BE2C (cell line): Measurements from ENCODE around the gene IL10RA.
"Not testable (repeated sequence)": the region's sequence is repeated elsewhere in the genome, so short reads cannot be mapped to it uniquely, and the experiment has no call there.

Experiments used
- DNase-seq: peaks from one replicate; pipeline ENCODE4 v3.0.0-alpha.2; 2020
- H3K27me3 ChIP-seq: fragments of 250-450 bp; sonication (Bioruptor Pico); 2 replicates; pipeline ENCODE4 v1.5.1; 2020; ENCODE audit warnings: mild to moderate bottlenecking
- H3K36me3 ChIP-seq: fragments of 250-450 bp; sonication (Bioruptor Pico); 2 replicates; pipeline ENCODE4 v1.5.1; 2020; ENCODE audit warnings: mild to moderate bottlenecking
- H3K4me1 ChIP-seq: fragments of 250-450 bp; sonication (Bioruptor Pico); 2 replicates; pipeline ENCODE4 v1.5.1; 2020
- H3K4me3 ChIP-seq: 2 replicates; pipeline ENCODE4 v1.5.1; 2011; ENCODE audit warnings: low read depth, low read length
- H3K9me3 ChIP-seq: fragments of 250-450 bp; sonication (Bioruptor Pico); 2 replicates; pipeline ENCODE4 v1.5.1; 2020
- TF ChIP-seq, protein P1 (sequence below): IDR thresholded peaks from 2 replicates; pipeline ENCODE4 v1.5.1; 2012; ENCODE audit warnings: mild to moderate bottlenecking, low read depth, low read length

The IL10RA gene

DNA sequence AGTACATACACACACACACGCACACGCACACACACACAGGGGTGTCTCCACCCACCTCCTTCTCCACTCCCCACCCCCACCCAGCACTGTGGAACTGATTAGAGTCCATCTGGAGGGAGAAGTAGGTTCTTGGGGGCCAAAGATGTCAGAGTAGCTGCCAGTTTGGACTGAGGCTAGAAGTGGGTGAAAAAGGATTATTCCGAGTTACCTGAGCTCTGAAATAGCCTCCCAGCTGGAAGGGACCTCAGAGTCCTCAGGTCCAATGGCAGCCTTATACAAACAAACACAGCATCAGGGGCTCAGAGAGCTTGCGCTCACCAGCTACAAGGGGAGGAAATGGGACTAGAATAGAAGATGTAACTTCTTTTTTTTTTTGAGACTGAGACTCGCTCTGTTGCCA is 20.8 kb downstream of the IL10RA start:
- no peaks in the 10 kb centered on the region for H3K36me3 ChIP-seq
- no peaks in the 10 kb centered on the region for H3K4me1 ChIP-seq
- DNase-seq: no peak
- H3K27me3 ChIP-seq: peaks cover 12% of the 10 kb centered on the region
- H3K9me3 ChIP-seq: no peaks in the 10 kb centered on the region
- H3K4me3 ChIP-seq: no peak overlapping the region
- TF ChIP-seq, protein P1, sequence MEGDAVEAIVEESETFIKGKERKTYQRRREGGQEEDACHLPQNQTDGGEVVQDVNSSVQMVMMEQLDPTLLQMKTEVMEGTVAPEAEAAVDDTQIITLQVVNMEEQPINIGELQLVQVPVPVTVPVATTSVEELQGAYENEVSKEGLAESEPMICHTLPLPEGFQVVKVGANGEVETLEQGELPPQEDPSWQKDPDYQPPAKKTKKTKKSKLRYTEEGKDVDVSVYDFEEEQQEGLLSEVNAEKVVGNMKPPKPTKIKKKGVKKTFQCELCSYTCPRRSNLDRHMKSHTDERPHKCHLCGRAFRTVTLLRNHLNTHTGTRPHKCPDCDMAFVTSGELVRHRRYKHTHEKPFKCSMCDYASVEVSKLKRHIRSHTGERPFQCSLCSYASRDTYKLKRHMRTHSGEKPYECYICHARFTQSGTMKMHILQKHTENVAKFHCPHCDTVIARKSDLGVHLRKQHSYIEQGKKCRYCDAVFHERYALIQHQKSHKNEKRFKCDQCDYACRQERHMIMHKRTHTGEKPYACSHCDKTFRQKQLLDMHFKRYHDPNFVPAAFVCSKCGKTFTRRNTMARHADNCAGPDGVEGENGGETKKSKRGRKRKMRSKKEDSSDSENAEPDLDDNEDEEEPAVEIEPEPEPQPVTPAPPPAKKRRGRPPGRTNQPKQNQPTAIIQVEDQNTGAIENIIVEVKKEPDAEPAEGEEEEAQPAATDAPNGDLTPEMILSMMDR: no peak

DNA sequence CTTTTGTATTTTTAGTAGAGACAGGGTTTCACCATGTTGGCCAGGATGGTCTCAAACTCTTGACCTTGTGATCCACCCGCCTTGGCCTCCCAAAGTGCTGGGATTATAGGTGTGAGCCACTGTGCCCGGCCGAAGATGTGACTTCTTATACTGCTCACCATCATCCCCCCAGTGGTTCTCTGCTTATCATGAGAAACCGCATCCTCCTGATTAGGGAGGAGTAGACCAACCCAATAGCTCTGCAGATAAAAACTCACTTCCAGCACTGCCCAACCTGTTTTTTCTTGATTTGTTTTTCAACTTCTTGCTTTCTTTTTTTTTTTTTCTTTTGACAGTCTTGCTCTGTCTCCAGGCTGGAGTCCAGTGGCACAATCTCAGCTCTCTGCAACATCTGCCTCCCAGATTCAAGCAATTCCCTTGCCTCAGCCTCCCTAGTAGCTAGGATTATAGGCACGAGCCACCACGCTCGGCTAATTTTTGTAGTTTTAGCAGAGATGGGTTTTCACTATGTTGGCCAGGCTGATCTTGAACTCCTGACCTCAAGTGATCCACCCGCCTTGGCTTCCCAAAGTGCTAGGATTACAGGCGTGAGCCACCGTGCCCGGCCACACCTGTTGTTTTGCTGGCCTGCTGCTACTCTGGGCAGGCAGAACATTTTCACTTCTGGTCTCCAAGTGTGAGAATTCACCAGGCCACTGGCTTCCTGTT is 21.5 kb downstream of the IL10RA start:
- peaks cover 12% of the 10 kb centered on the region for H3K27me3 ChIP-seq
- DNase-seq, H3K9me3 ChIP-seq, H3K4me3 ChIP-seq, H3K36me3 ChIP-seq, H3K4me1 ChIP-seq: not testable (repeated sequence)

DNA sequence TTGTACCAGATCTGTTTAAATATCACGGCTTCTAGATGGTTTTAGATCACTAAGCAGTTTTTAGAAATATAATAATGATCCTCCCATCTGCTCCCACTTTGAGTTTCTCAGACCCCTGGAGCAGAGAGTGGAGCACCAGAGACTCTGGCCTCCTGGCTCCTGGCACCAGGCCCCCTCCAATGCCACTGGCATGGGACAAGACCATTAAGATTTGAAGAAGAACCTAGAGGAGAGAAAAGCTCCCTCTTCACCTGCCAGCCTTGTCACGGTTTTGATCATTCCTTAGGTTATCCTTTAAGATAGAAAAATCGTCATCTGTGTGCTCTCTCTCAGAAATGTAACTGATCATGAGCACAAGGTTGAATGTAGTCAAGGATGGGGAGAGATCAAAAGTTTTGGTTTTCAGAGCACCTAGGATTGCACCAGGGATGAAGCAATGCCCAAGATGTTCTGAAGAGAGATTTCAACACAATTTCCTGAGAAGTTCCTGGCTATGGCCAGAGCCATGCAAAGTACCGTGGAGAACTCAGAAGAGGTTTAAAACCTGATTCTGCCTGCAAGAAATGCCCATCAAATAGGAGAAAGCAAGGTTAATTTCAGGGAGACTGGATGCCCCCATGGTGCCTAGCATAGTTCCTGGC is 22.2 kb downstream of the IL10RA start:
- TF ChIP-seq, protein P1: no peak
- no peak for DNase-seq
- H3K9me3 ChIP-seq: no peaks in the 10 kb centered on the region

DNA sequence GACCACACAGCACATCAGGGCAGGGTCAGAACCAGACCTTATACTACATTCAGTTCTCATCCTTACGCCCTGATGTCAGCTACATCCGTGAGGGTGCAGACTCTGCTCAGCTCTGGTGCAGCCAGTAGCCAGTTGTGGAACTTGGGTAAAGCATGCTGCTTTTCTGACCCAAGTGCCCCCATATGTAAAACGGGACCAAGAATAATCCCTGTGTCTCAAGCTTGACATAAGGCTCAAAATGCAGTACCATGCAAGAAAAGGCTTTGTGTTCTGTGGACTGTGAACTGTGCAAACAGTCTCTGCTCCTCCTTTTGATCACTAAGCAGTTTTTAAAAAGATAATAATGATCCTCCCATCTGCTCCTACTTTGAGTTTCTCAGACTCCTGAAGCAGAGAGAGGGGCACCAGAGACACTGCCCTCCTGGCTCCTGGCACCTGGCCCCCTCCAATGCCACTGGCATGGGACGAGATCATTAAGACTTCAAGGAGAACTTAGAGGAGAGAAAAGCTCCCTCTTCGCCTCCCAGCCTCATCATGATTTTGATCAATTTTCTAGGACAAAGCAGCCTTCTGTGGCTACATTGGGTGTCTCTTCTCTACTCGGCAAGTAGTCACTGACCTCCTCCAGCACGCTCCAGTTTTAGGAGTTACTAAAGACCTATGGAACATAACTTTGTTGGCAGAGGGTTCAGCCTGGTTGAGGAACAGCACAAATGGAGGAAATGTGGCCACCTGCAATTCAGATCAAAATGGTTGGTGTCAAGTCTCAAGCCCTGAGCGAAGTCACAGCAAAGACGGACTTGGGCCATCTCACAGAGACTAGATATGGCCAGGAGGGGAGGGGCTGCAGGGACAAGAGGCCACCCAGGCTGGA is 23.9 kb downstream of the IL10RA start:
- no peaks in the 10 kb centered on the region for H3K9me3 ChIP-seq
- DNase-seq: no peak
- H3K4me1 ChIP-seq: no peaks in the 10 kb centered on the region
- H3K27me3 ChIP-seq: peaks cover 13% of the 10 kb centered on the region
- H3K36me3 ChIP-seq: no peaks in the 10 kb centered on the region
- no peak overlapping the region for H3K4me3 ChIP-seq
- TF ChIP-seq, protein P1: no peak

More for the DNA sequence above, 22.2 kb downstream of the IL10RA start:
- Histone ChIP-seq H3K4me3 (no peak overlapping the region), H3K27me3 (peaks cover 12% of the 10 kb centered on the region), H3K4me1 (no peaks in the 10 kb centered on the region), H3K36me3 (no peaks in the 10 kb centered on the region)

DNA sequence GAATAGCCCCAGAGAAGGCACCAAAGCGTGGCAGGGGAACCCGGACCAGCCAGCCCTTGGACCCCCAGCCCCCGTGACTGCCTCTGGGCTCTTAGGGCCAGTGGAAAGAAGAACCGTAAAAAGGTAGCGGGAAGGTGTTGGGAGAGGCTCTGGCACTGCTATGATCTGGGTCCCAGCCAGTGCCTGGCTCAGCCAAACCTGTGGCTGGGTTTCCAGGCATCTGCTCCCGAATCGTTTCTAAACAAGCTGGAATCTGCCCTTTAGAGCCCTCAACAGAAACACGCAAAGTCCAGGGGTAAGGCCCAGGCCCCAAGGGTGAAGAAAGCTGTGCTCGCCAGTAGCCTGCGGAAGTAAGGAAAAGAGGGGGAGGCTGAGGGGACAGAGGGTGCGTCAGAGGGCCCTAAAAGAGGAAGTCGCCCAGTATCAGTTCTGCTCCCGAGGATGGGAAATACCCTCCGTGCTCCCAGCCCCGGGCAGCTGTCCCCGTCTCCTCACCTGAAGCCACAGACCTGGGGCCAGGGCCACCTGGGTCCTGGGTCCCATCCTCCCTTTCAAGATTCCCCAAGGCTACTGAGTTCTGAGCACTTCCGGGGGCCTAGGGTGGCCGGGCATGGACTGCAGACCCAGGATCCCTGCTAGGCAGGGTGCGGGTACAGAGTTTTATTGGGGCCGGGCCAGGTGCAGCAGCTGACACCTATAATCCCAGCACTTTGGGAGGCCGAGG is 24.7 kb downstream of the IL10RA start:
- Histone ChIP-seq H3K9me3 (no peaks in the 10 kb centered on the region), H3K36me3 (no peaks in the 10 kb centered on the region), H3K27me3 (peaks cover 15% of the 10 kb centered on the region), H3K4me3 (no peak overlapping the region), H3K4me1 (no peaks in the 10 kb centered on the region)
- DNase-seq: no peak
- TF ChIP-seq, protein P1: no peak

DNA sequence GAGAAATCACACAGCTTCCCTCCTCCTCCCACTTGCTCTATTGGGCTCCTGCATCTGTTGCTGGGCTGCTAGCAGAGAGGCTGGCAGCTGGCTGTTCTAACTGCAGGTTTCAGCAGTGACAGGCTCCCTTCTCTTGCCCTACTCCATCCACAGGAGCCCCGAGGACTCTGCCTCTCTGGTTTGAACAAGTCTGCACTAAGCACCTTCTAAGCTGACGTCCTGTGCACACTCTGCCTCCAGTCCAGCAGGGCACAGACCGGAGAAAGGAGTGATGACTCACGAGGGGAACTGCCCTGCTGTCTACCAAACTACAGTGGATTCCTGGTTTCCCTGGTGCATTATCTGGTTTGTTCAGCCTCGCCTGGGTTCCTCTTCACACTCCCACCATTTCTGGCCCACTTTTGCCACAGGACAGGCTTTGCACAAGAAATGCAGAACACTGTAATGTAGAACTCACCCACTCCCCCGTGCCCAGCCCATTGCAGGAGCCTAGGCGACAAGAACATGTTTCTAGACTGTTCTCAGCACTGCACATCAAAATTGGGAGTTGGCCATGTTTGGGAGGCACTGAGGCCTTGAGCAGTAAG is 26.0 kb downstream of the IL10RA start:
- no peak overlapping the region for H3K4me3 ChIP-seq
- DNase-seq: no peak
- no peaks in the 10 kb centered on the region for H3K4me1 ChIP-seq
- no peaks in the 10 kb centered on the region for H3K36me3 ChIP-seq
- peaks cover 19% of the 10 kb centered on the region for H3K27me3 ChIP-seq
- TF ChIP-seq, protein P1: no peak
- no peaks in the 10 kb centered on the region for H3K9me3 ChIP-seq
